Adrenal gland (tissue), 12 donors: Measurements from ENCODE around the gene MAN2B2. TPM values are rescaled to one million over a fixed set of nuclear protein-coding genes. Genes with fewer than 3 reads are reported as not detected.

Source experiments
- DNase-seq, 7 donors: peaks; one replicate each; pipeline ENCODE4 v3.0.0-alpha.2; 2019 to 2020
- H3K27ac ChIP-seq, 5 donors: fragments of 200-600 bp; sonication (generic) in 4 of 5; 1 replicate in 3 of 5; 2 replicates in 2 of 5; pipeline versions ENCODE4 v1.5.1 to v1.8.0; 2016 to 2020; ENCODE audit warnings: mild to moderate bottlenecking in 1 of 5
- H3K27me3 ChIP-seq: fragments of 200-600 bp; 2 replicates; pipeline ENCODE4 v1.8.0; 2021
- H3K36me3 ChIP-seq, 2 donors: fragments of 200-600 bp; replicated peaks in 1 of 2; 1 replicate in 1 of 2; 2 replicates in 1 of 2; pipeline versions ENCODE4 v1.5.1 to v1.8.0; 2018 to 2022
- H3K4me1 ChIP-seq, 2 donors: fragments of 200-600 bp; replicated peaks in 1 of 2; 1 replicate in 1 of 2; 2 replicates in 1 of 2; pipeline versions ENCODE4 v1.5.1 to v1.8.0; 2018 to 2021
- H3K4me3 ChIP-seq, 4 donors: fragments of 200-600 bp; sonication (generic) in 3 of 4; one replicate each; pipeline ENCODE4 v1.5.1; 2016 to 2018
- H3K9me3 ChIP-seq, 3 donors: fragments of 200-600 bp; sonication (generic) in 1 of 3; replicated peaks in 1 of 3; 1 replicate in 2 of 3; 2 replicates in 1 of 3; pipeline versions ENCODE4 v1.5.1 to v1.8.0; 2016 to 2021
- POLR2A ChIP-seq, 2 donors: fragments of 450-650 bp; IDR thresholded peaks; one replicate each; pipeline ENCODE4 v1.6.1; 2017; ENCODE audit warnings: antibody characterized with exemption in 2 of 2, mild to moderate bottlenecking in 2 of 2, moderate library complexity in 1 of 2
- WGBS, 4 donors: extraction: QIAGEN DNeasy Blood & Tissue Kit in 2 of 4; methylation state at CpG; one replicate each; pipeline versions ENCODE4 v1.1.5 to v1.1.7; 2013 to 2017; 5-methylcytosine and 5-hydroxymethylcytosine counted together
- intact Hi-C, 2 donors: fragments of 100-400 bp; cut with DNase I; formaldehyde crosslinking; loops; one replicate each; pipeline versions ENCODE4 v1.14.1 to v1.15.0; 2022 to 2023
- polyA plus RNA-seq, 3 donors: library from polyadenylated mRNA; stranded (reverse); fragments of 200-250 nt in 2 of 3; fragments of 350-450 nt in 1 of 3; fragmentation: Illumina TruSeq in 1 of 3; extraction: RNeasy Lipid Tissue Mini Kit (QIAGEN cat#74804) in 1 of 3; gene quantifications; one replicate each; pipeline ENCODE4 v1.2.3, GENCODE V29; 2013 to 2014
- total RNA-seq, 9 donors: library from RNA; depleted of rRNA in 4 of 9; stranded (reverse); fragments of >200 nt in 4 of 9; fragments of 120-200 nt in 1 of 9; fragmentation: NEBNext Ultra II Directional in 1 of 9; extraction: Animal tissue kit (Norgen Biotek cat#: 25700) in 1 of 9; gene quantifications; one replicate each; pipeline versions ENCODE4 v1.1.0 to v1.2.4, GENCODE V29; 2013 to 2023
- TF ChIP-seq, protein P1 (sequence below), 6 experiments: fragments of 450-650 bp in 4 of 6; fragments of 200-600 bp in 2 of 6; sonication (generic) in 1 of 6; IDR thresholded peaks; 1 replicate in 5 of 6; 2 replicates in 1 of 6; pipeline versions ENCODE4 v1.5.1 to v1.8.0; 2016 to 2021; ENCODE audit warnings: antibody characterized with exemption in 6 of 6, mild to moderate bottlenecking in 2 of 6, moderate library complexity in 1 of 6
- donor health status: healthy with polysubstance abuse.
- donor health status: Bipolar disorder and iron deficiency.
- donor health status: DM: yes; HTN: yes; CAD: no.
- donor health status: DM: no; HTN: no; CAD: no.
- donor health status: DM: no; HTN: no; CAD: no.
- donor health status: DM: yes; HTN: yes; CAD: no.

Gene MAN2B2
- total and polyA plus RNA-seq, 12 donors = 9.3 to 50.6 (median 27.7) TPM

DNA sequence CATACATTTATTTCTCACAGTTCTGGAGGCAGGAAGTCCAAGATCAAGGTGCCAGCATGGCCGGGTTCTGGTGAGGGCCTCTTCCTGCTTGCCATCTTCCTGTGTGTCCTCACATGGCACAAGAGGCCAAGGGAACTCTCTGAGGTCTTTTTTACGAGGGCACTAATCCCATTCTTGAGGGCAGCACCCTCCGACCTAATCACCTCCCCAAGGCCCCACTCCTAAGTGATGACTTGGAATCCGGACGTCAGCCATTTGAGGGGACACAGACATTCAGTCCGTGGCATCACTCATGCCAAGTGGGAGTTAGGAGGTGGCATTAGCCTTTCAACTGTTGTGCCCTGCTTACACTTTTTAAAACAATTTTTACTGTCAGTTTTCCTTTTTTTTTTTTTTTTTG is 27.3 kb downstream of the MAN2B2 start:
- Histone ChIP-seq H3K27me3 (no peaks in the 10 kb centered on the region), H3K4me1 (no peaks in the 10 kb centered on the region), H3K27ac (no peak overlapping the region), H3K36me3 (peaks cover 0 to 19% of the 10 kb centered on the region in 2 donors), H3K9me3 (peaks cover 0 to 3% (median 0%) of the 10 kb centered on the region in 3 donors), H3K4me3 (no peak overlapping the region)
- TF ChIP-seq, protein P1, sequence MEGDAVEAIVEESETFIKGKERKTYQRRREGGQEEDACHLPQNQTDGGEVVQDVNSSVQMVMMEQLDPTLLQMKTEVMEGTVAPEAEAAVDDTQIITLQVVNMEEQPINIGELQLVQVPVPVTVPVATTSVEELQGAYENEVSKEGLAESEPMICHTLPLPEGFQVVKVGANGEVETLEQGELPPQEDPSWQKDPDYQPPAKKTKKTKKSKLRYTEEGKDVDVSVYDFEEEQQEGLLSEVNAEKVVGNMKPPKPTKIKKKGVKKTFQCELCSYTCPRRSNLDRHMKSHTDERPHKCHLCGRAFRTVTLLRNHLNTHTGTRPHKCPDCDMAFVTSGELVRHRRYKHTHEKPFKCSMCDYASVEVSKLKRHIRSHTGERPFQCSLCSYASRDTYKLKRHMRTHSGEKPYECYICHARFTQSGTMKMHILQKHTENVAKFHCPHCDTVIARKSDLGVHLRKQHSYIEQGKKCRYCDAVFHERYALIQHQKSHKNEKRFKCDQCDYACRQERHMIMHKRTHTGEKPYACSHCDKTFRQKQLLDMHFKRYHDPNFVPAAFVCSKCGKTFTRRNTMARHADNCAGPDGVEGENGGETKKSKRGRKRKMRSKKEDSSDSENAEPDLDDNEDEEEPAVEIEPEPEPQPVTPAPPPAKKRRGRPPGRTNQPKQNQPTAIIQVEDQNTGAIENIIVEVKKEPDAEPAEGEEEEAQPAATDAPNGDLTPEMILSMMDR (IDR thresholded peaks at IDR 0.05) = no peak
- TF ChIP-seq POLR2A (IDR thresholded peaks at IDR 0.05) = no peak
- intact Hi-C loops = no loop called here
- DNase-seq = no peak
- 94 to 98% (median 94%) methylated on average over 5 to 6 of the region's 6 CpGs for WGBS, 4 donors

DNA sequence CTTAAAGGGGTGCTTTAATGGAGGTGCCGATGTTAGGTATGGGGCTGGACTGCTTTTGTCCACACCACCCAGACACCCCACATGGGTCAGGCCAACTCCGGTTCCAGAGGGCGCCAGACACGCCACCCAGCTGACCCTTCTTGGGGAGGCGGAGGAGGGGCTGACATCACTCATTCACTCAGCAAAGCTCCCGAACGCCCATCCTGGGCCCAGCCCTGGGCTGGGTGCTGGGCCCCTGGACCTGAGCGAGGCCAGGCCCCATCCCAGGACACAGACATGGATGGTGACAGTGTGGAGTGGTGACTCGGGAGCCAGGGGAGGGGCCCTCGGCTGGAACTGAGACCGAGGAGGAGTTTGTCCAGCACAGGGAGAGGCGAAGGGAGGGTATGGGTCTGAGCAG is 28.1 kb downstream of the MAN2B2 start:
- H3K36me3 ChIP-seq = peaks cover 0 to 23% of the 10 kb centered on the region in 2 donors
- H3K9me3 ChIP-seq = peaks cover 0 to 3% (median 0%) of the 10 kb centered on the region in 3 donors
- no peaks in the 10 kb centered on the region for H3K27me3 ChIP-seq
- TF ChIP-seq POLR2A (IDR thresholded peaks at IDR 0.05) = no peak
- TF ChIP-seq, protein P1 (IDR thresholded peaks at IDR 0.05) = no peak
- H3K4me1 ChIP-seq = no peaks in the 10 kb centered on the region
- intact Hi-C loops = no loop called here
- H3K27ac ChIP-seq = no peak overlapping the region
- H3K4me3 ChIP-seq = no peak overlapping the region
- 78 to 98% (median 93%) methylated on average over 6 to 12 of the region's 12 CpGs for WGBS, 4 donors
- no peak for DNase-seq

DNA sequence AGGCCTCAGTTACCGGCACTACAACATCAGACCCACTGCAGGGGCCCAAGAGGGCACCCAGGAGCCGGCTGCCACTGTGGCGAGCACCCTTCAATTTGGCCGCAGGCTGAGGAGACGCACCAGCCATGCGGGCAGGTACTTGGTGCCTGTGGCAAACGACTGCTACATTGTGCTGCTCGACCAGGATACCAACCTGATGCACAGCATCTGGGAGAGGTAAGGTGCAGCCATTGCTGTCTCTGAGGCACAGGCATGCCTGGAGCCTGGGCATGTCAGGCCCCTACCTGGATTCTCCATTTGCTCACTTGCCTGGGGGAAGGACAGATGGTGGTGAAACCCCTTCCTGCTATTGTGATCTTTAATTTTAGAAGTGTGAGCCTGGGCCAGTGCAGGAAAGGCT is 30.1 kb downstream of the MAN2B2 start:
- Histone ChIP-seq H3K4me1 (no peaks in the 10 kb centered on the region), H3K36me3 (peaks cover 0 to 23% of the 10 kb centered on the region in 2 donors), H3K9me3 (peaks cover 0 to 3% (median 0%) of the 10 kb centered on the region in 3 donors), H3K27ac (no peak overlapping the region), H3K27me3 (no peaks in the 10 kb centered on the region), H3K4me3 (no peak overlapping the region)
- no peak for DNase-seq
- TF ChIP-seq, protein P1 (IDR thresholded peaks at IDR 0.05) = no peak
- no peak for TF ChIP-seq POLR2A (IDR thresholded peaks at IDR 0.05)
- WGBS, 4 donors = 98 to 100% (median 99%) methylated on average over 5 to 8 of the region's 8 CpGs
- intact Hi-C loops = no loop called here

DNA sequence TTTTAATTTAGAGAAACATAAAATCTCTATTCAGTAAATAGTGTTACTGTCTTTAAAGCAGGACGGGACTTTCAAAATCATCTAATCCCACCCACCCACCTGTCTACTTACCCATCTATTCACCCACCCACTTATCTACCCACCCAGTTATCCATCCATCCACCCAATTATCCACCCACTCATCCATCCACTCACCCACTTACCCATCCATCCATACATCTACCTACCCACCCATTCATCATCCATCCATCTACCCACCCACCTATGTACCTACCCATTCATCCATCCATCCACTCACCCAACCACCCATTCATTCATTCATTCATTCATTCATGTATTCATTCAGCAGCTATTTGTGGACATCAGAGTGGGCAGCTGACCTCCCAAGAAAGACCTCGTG is 30.6 kb downstream of the MAN2B2 start:
- WGBS, 4 donors = 95 to 100% (median 97%) methylated on average over 2 of the region's 2 CpGs
- Histone ChIP-seq H3K27ac (no peak overlapping the region), H3K4me3 (no peak overlapping the region), H3K27me3 (no peaks in the 10 kb centered on the region), H3K9me3 (peaks cover 0 to 3% (median 0%) of the 10 kb centered on the region in 3 donors), H3K36me3 (peaks cover 0 to 23% of the 10 kb centered on the region in 2 donors), H3K4me1 (no peaks in the 10 kb centered on the region)
- no peak for DNase-seq
- intact Hi-C loops = no loop called here
- no peak for TF ChIP-seq POLR2A (IDR thresholded peaks at IDR 0.05)
- TF ChIP-seq, protein P1 (IDR thresholded peaks at IDR 0.05) = no peak
